CD4-positive, alpha-beta T cell (primary cell): ENCODE data around the gene AGBL1. TPM values are rescaled to one million over a fixed set of nuclear protein-coding genes. Genes with fewer than 3 reads are reported as not detected.

Experiments
- ATAC-seq: fragments of 200-7000 bp; cut with Tn5 transposase; one replicate; pipeline ENCODE4 v1.10.0; 2022; ENCODE audit warnings: mild to moderate bottlenecking; ENCODE audit not compliant: poor library complexity
- CTCF ChIA-PET: fragments of 350-600 bp; sonication (Branson Sonifier 250); formaldehyde crosslinking; loops from one replicate; lab custom pipeline; 2021; ENCODE audit warnings: antibody characterized with exemption, inconsistent platforms; lab: Charles Lee
- POLR2A ChIA-PET: fragments of 350-600 bp; sonication (Branson Sonifier 250); formaldehyde crosslinking; loops from one replicate; lab custom pipeline; 2021; ENCODE audit warnings: antibody characterized with exemption, inconsistent platforms; lab: Charles Lee
- DNase-seq, 14 experiments: peaks; one replicate each; pipeline ENCODE4 v3.0.0-alpha.2; 2013 to 2020; ENCODE audit warnings: mixed read lengths in 2 of 14
- H3K27ac ChIP-seq, 2 donors: one replicate each; pipeline versions ENCODE4 v1.5.1 to v1.7.0; 2013; ENCODE audit warnings: low read length in 2 of 2, low read depth in 1 of 2, mild to moderate bottlenecking in 1 of 2
- H3K27me3 ChIP-seq, 2 experiments: 1 replicate in 1 of 2; 2 replicates in 1 of 2; pipeline versions ENCODE4 v1.6.1 to v1.7.0; 2013; ENCODE audit warnings: low read length in 2 of 2, control low read depth in 1 of 2, mild to moderate bottlenecking in 1 of 2, moderate library complexity in 1 of 2; ENCODE audit not compliant: insufficient read depth in 2 of 2, control insufficient read depth in 1 of 2
- H3K36me3 ChIP-seq: one replicate; pipeline ENCODE4 v1.6.1; 2013; ENCODE audit warnings: low read length, control low read depth; ENCODE audit not compliant: insufficient read depth
- H3K4me1 ChIP-seq: one replicate; pipeline ENCODE4 v1.6.1; 2013; ENCODE audit warnings: low read length, control low read depth; ENCODE audit not compliant: insufficient read depth
- H3K4me3 ChIP-seq: one replicate; pipeline ENCODE4 v1.5.1; 2013; ENCODE audit warnings: mild to moderate bottlenecking, low read length, moderate library complexity
- H3K9me3 ChIP-seq, 2 experiments: 1 replicate in 1 of 2; 2 replicates in 1 of 2; pipeline versions ENCODE4 v1.6.1 to v1.7.0; 2013; ENCODE audit warnings: low read length in 2 of 2, mild to moderate bottlenecking in 2 of 2, control low read depth in 1 of 2, moderate library complexity in 1 of 2; ENCODE audit not compliant: control insufficient read depth in 1 of 2, insufficient read depth in 1 of 2
- H3K27ac Mint-ChIP-seq: one replicate; pipeline ENCODE4 v1.8.0; 2020; ENCODE audit warnings: mixed read lengths
- H3K27me3 Mint-ChIP-seq: one replicate; pipeline ENCODE4 v1.8.0; 2021; ENCODE audit warnings: mixed read lengths
- H3K36me3 Mint-ChIP-seq: one replicate; pipeline ENCODE4 v1.8.0; 2021; ENCODE audit warnings: low read depth, mixed read lengths
- H3K4me1 Mint-ChIP-seq: one replicate; pipeline ENCODE4 v1.8.0; 2021; ENCODE audit warnings: low read depth, mixed read lengths
- H3K4me3 Mint-ChIP-seq: one replicate; pipeline ENCODE4 v1.8.0; 2020; ENCODE audit warnings: mild to moderate bottlenecking, mixed read lengths
- H3K9me3 Mint-ChIP-seq: one replicate; pipeline ENCODE4 v1.8.0; 2020; ENCODE audit warnings: mixed read lengths
- intact Hi-C, 2 experiments: fragments of 100-400 bp; cut with DNase I in 1 of 2; cut with micrococcal nuclease in 1 of 2; formaldehyde crosslinking; loops; one replicate each; pipeline versions ENCODE4 v1.15.1 to v1.9.0; 2023 to 2025; cut with DNase I, micrococcal nuclease
- total RNA-seq, 174 experiments: library from RNA in 2 of 174; stranded (reverse) in 2 of 174; gene quantifications; one replicate each; pipeline ENCODE4 v1.2.3 and lab custom pipeline; 2021 to 2026
- TF ChIP-seq, protein P1 (sequence below): fragments of 200-600 bp; IDR thresholded peaks from one replicate; pipeline ENCODE4 v1.8.0; 2022; ENCODE audit warnings: antibody characterized with exemption, mild to moderate bottlenecking

AGBL1 gene
- total RNA-seq, 2 experiments from 2014 or later = not detected

GRCh38 chr15:86362555-86362954 is 282.9 kb downstream of the AGBL1 start:
- H3K27me3 Mint-ChIP-seq = peaks cover 9% of the 10 kb centered on the region
- TF ChIP-seq, protein P1, sequence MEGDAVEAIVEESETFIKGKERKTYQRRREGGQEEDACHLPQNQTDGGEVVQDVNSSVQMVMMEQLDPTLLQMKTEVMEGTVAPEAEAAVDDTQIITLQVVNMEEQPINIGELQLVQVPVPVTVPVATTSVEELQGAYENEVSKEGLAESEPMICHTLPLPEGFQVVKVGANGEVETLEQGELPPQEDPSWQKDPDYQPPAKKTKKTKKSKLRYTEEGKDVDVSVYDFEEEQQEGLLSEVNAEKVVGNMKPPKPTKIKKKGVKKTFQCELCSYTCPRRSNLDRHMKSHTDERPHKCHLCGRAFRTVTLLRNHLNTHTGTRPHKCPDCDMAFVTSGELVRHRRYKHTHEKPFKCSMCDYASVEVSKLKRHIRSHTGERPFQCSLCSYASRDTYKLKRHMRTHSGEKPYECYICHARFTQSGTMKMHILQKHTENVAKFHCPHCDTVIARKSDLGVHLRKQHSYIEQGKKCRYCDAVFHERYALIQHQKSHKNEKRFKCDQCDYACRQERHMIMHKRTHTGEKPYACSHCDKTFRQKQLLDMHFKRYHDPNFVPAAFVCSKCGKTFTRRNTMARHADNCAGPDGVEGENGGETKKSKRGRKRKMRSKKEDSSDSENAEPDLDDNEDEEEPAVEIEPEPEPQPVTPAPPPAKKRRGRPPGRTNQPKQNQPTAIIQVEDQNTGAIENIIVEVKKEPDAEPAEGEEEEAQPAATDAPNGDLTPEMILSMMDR = no peak
- CTCF ChIA-PET = no interaction called here
- H3K4me3 Mint-ChIP-seq = no peak overlapping the region
- Histone ChIP-seq H3K4me1 (no peaks in the 10 kb centered on the region), H3K27me3 (no peaks in the 10 kb centered on the region), H3K36me3 (no peaks in the 10 kb centered on the region), H3K4me3 (no peak overlapping the region), H3K9me3 (peaks cover 0 to 6% of the 10 kb centered on the region in 2 experiments), H3K27ac (no peak overlapping the region)
- DNase-seq (no peak), ATAC-seq (no peak)
- H3K27ac Mint-ChIP-seq = no peak overlapping the region
- intact Hi-C loops = no loop called here
- peaks cover 6% of the 10 kb centered on the region for H3K9me3 Mint-ChIP-seq
- no peaks in the 10 kb centered on the region for H3K4me1 Mint-ChIP-seq
- no peaks in the 10 kb centered on the region for H3K36me3 Mint-ChIP-seq
- POLR2A ChIA-PET = no interaction called here

DNA sequence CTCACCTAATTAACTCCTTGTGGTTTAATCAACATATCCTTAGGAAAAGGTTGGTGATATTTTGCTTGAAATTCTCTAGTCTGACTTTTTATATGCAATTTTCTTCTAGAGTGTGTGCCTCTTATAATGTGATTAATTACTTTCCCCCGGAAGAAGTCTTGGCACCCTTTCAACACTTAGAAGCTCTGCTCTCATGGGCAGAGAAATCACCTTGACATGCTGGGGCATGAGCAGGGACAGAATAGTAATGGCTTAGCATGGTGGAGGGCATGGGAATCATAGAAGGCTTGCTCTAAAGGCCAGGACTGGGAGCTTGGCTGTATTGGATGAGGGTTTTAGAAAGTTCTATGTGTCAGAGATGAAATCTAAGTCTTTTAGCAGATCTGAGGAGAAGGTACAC is 293.5 kb downstream of the AGBL1 start:
- TF ChIP-seq, protein P1 = no peak
- Mint-ChIP-seq H3K4me1 (no peaks in the 10 kb centered on the region), H3K9me3 (peaks cover 6% of the 10 kb centered on the region), H3K36me3 (no peaks in the 10 kb centered on the region), H3K27ac (no peak overlapping the region), H3K27me3 (peaks cover 11% of the 10 kb centered on the region), H3K4me3 (no peak overlapping the region)
- intact Hi-C loops = no loop called here
- Histone ChIP-seq H3K36me3 (no peaks in the 10 kb centered on the region), H3K4me1 (no peaks in the 10 kb centered on the region), H3K9me3 (no peaks in the 10 kb centered on the region), H3K27ac (no peak overlapping the region), H3K27me3 (no peaks in the 10 kb centered on the region), H3K4me3 (no peak overlapping the region)
- ATAC-seq = no peak
- no peak for DNase-seq
- ChIA-PET CTCF (no interaction called here), POLR2A (no interaction called here)

GRCh38 chr15:86375733-86376280 is 296.1 kb downstream of the AGBL1 start:
- Mint-ChIP-seq H3K9me3 (peaks cover 4% of the 10 kb centered on the region), H3K36me3 (no peaks in the 10 kb centered on the region), H3K4me1 (no peaks in the 10 kb centered on the region), H3K27me3 (peaks cover 14% of the 10 kb centered on the region), H3K4me3 (no peak overlapping the region), H3K27ac (no peak overlapping the region)
- H3K27me3 ChIP-seq = no peaks in the 10 kb centered on the region
- TF ChIP-seq, protein P1 = no peak
- H3K4me1 ChIP-seq = no peaks in the 10 kb centered on the region
- ChIA-PET CTCF (no interaction called here), POLR2A (no interaction called here)
- ATAC-seq (no peak), DNase-seq (no peak)
- H3K4me3 ChIP-seq = no peak overlapping the region
- H3K27ac ChIP-seq = no peak overlapping the region
- H3K9me3 ChIP-seq = no peaks in the 10 kb centered on the region
- intact Hi-C loops = no loop called here
- no peaks in the 10 kb centered on the region for H3K36me3 ChIP-seq
